Lung microvascular endothelial cell (primary cell): ENCODE results near the gene FAM76A. TPM values are rescaled to one million over a fixed set of nuclear protein-coding genes. Genes with fewer than 3 reads are reported as not detected.
"Not testable (repeated sequence)": the region's sequence is repeated elsewhere in the genome, so short reads cannot be mapped to it uniquely, and the experiment has no call there.

Experiments used
- DNase-seq, 2 donors: peaks; one replicate each; pipeline versions ENCODE4 v3.0.0 to v3.0.0-alpha.2; 2010; ENCODE audit warnings: low read depth in 2 of 2
- total RNA-seq: library from RNA; depleted of rRNA; stranded (reverse); fragments of >200 nt; gene quantifications from 2 replicates; pipeline ENCODE4 v1.2.1, GENCODE V29; 2014

FAM76A gene
- total RNA-seq, 1 donor from 2014 or later: 9.1 TPM

- DNase-seq: not testable (repeated sequence)
Observed at GRCh38 chr1:27776276-27776675, 50.5 kb downstream of the FAM76A start.

GRCh38 chr1:27778056-27778455 is 52.3 kb downstream of the FAM76A start:
- no peak for DNase-seq

- DNase-seq: no peak
Observed at GRCh38 chr1:27779122-27779521, 53.4 kb downstream of the FAM76A start.

GRCh38 chr1:27782950-27783349 is 57.2 kb downstream of the FAM76A start:
- DNase-seq: no peak

GRCh38 chr1:27784700-27785099 is 58.9 kb downstream of the FAM76A start:
- no peak for DNase-seq

- peak in 1 of 2 donors; percentile 44 for DNase-seq
Observed at GRCh38 chr1:27785781-27786455, 60.2 kb downstream of the FAM76A start.

- DNase-seq: peak; percentile 38 to 62
Observed at GRCh38 chr1:27787895-27788294, 62.1 kb downstream of the FAM76A start.

GRCh38 chr1:27789540-27790041 is 63.8 kb downstream of the FAM76A start:
- DNase-seq: peak; percentile 51 to 94

GRCh38 chr1:27790270-27790669 is 64.5 kb downstream of the FAM76A start:
- DNase-seq: not testable (repeated sequence)

GRCh38 chr1:27795601-27796000 is 69.8 kb downstream of the FAM76A start:
- no peak for DNase-seq

- DNase-seq: no peak
Observed at GRCh38 chr1:27804791-27805190, 79.0 kb downstream of the FAM76A start.

GRCh38 chr1:27806758-27807157 is 81.0 kb downstream of the FAM76A start:
- no peak for DNase-seq

GRCh38 chr1:27807385-27807784 is 81.6 kb downstream of the FAM76A start:
- DNase-seq: no peak

GRCh38 chr1:27808131-27808530 is 82.4 kb downstream of the FAM76A start:
- not testable (repeated sequence) for DNase-seq

- DNase-seq: no peak
Observed at GRCh38 chr1:27809883-27810282, 84.1 kb downstream of the FAM76A start.

- DNase-seq: no peak
Observed at GRCh38 chr1:27811741-27812500, 86.2 kb downstream of the FAM76A start.

Other genes with a start within 250 kb of the FAM76A start
- 31.8 and 34.7 TPM in 2 replicates for gene WASF2, start 235.8 kb upstream of the FAM76A start, total RNA-seq
- 5.0 and 6.7 TPM in 2 replicates for gene AHDC1, start 121.8 kb upstream of the FAM76A start, total RNA-seq
- gene FGR, start 90.8 kb upstream of the FAM76A start, total RNA-seq: under 0.01 and 0.20 TPM in 2 replicates
- gene IFI6, start 53.8 kb upstream of the FAM76A start, total RNA-seq: 19.2 and 21.4 TPM in 2 replicates
- gene STX12, start 47.3 kb downstream of the FAM76A start, total RNA-seq: 56.9 and 78.2 TPM in 2 replicates
- gene PPP1R8, start 104.8 kb downstream of the FAM76A start, total RNA-seq: 47.7 and 56.5 TPM in 2 replicates
- gene THEMIS2, start 146.6 kb downstream of the FAM76A start, total RNA-seq: 34.7 and 35.9 TPM in 2 replicates
- 41.1 and 47.5 TPM in 2 replicates for gene RPA2, start 188.6 kb downstream of the FAM76A start, total RNA-seq
- gene SMPDL3B, start 209.0 kb downstream of the FAM76A start, total RNA-seq: 0.22 and 0.60 TPM in 2 replicates
- gene XKR8, start 234.0 kb downstream of the FAM76A start, total RNA-seq: 4.1 and 6.5 TPM in 2 replicates